HL-60 (cell line): ENCODE data around the gene SLC8A2.

Experiments used
- DNase-seq, 2 experiments: peaks; one replicate each; pipeline ENCODE4 v3.0.0-alpha.2; 2010 to 2020; ENCODE audit warnings: low read depth in 1 of 2, low spot score in 1 of 2
- H3K27ac ChIP-seq: fragments of 250-450 bp; sonication (Bioruptor Pico); replicated peaks from 2 replicates; pipeline ENCODE4 v1.5.1; 2020; ENCODE audit warnings: mild to moderate bottlenecking, moderate library complexity
- H3K27me3 ChIP-seq: fragments of 250-450 bp; sonication (Bioruptor Pico); 2 replicates; pipeline ENCODE4 v1.5.1; 2021; ENCODE audit warnings: mild to moderate bottlenecking, moderate library complexity; ENCODE audit not compliant: insufficient read depth, poor library complexity, severe bottlenecking
- H3K4me3 ChIP-seq: replicated peaks from 2 replicates; pipeline ENCODE4 v1.5.1; 2011; ENCODE audit warnings: mild to moderate bottlenecking, control low read depth, low read length; ENCODE audit not compliant: insufficient read depth
- CTCF ChIP-seq: IDR thresholded peaks from one replicate; pipeline ENCODE4 v1.5.1; 2011; ENCODE audit warnings: low read length, control low read depth, inconsistent platforms; ENCODE audit not compliant: insufficient read depth
- GABPA ChIP-seq: IDR thresholded peaks from 2 replicates; pipeline ENCODE4 v1.6.1; 2012; ENCODE audit warnings: low read depth
- POLR2AphosphoS5 ChIP-seq: IDR thresholded peaks from 2 replicates; pipeline ENCODE4 v1.6.1; 2012; ENCODE audit warnings: low read depth
- REST ChIP-seq: IDR thresholded peaks from 2 replicates; pipeline ENCODE4 v1.6.1; 2012; ENCODE audit warnings: low read depth; ENCODE audit not compliant: insufficient replicate concordance
- SPI1 ChIP-seq: IDR thresholded peaks from 2 replicates; pipeline ENCODE4 v1.6.1; 2012; ENCODE audit warnings: low read depth, mild to moderate bottlenecking, borderline replicate concordance

Gene SLC8A2

GRCh38 chr19:47499863-47500830, 28.5 kb upstream of the SLC8A2 start:
- TF ChIP-seq CTCF (no peak), REST (no peak), POLR2AphosphoS5 (no peak), SPI1 (no peak), GABPA (no peak)
- Histone ChIP-seq H3K27me3 (no peaks in the 10 kb centered on the region), H3K27ac (no peak overlapping the region), H3K4me3 (no peak overlapping the region)
- DNase-seq = no peak

GRCh38 chr19:47499371-47499770, 27.7 kb upstream of the SLC8A2 start:
- no peak for DNase-seq
- no peaks in the 10 kb centered on the region for H3K27me3 ChIP-seq
- TF ChIP-seq CTCF (no peak), GABPA (no peak), REST (no peak), SPI1 (no peak), POLR2AphosphoS5 (no peak)
- H3K27ac ChIP-seq = no peak overlapping the region
- H3K4me3 ChIP-seq = no peak overlapping the region

- TF ChIP-seq REST (no peak), SPI1 (no peak), CTCF (no peak), GABPA (no peak), POLR2AphosphoS5 (no peak)
- no peaks in the 10 kb centered on the region for H3K27me3 ChIP-seq
- no peak overlapping the region for H3K4me3 ChIP-seq
- DNase-seq = no peak
- H3K27ac ChIP-seq = no peak overlapping the region
Observed at GRCh38 chr19:47498561-47498960, 26.9 kb upstream of the SLC8A2 start.
